ENCODE measurements around the gene RIN2. TPM values are rescaled to one million over a fixed set of nuclear protein-coding genes. Genes with fewer than 3 reads are reported as not detected.

Gene RIN2
- 1 to 10 TPM; 1.3 to 1.7 TPM for total RNA-seq

GRCh38 chr20:19758133-19758500 is at the start of gene RIN2:
TSS of gene RIN2 (plus strand) at chr20:19758258. CDS start at chr20:19889602, 131,344 bp downstream.

All from melanocyte of skin (primary cell).